Erythroblast (primary cell): ENCODE results near the gene LHX2.

Source experiments
- DNase-seq, 2 experiments: peaks; one replicate each; lab custom pipeline; 2025; lab: John Stamatoyannopoulos, UW
- GATA1 ChIP-seq: IDR thresholded peaks from 2 replicates; pipeline ENCODE4 v1.6.1; 2011; ENCODE audit warnings: low read depth, mild to moderate bottlenecking, control low read depth, low read length, moderate library complexity
- POLR2A ChIP-seq: IDR thresholded peaks from 2 replicates; pipeline ENCODE4 v1.6.1; 2011; ENCODE audit warnings: mild to moderate bottlenecking, low read length

The LHX2 gene

GRCh38 chr9:124021385-124021769 lies 9.8 kb downstream of the LHX2 start:
- no peak for DNase-seq
- no peak for TF ChIP-seq GATA1
- no peak for TF ChIP-seq POLR2A

- no peak for TF ChIP-seq GATA1
- TF ChIP-seq POLR2A: no peak
- no peak for DNase-seq
Observed at GRCh38 chr9:124022201-124023121, 10.9 kb downstream of the LHX2 start.

- no peak for DNase-seq
- TF ChIP-seq POLR2A (no peak), GATA1 (no peak)
Observed at GRCh38 chr9:124024107-124024506, 12.5 kb downstream of the LHX2 start.

DNA sequence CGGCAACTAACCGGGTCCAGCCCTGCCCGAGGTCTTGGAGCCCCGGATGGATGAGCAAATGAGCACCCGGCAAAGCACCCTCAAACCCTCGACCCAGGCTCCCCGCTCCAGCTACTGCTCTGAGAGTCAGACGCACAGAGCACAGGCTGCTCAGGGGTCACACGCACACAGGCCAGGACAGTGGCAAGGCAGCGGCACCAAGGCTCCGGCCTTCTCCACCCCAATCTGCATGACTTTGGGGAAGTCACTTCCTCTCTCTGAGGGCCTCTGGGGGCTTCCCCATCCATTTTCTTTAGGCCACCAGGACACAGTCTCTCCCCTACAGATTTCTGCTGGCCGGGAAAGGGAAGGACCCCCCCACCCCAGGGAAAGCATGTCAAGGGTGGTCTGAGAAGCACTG lies 18.0 kb downstream of the LHX2 start:
- DNase-seq: no peak
- TF ChIP-seq POLR2A (no peak), GATA1 (no peak)

DNA sequence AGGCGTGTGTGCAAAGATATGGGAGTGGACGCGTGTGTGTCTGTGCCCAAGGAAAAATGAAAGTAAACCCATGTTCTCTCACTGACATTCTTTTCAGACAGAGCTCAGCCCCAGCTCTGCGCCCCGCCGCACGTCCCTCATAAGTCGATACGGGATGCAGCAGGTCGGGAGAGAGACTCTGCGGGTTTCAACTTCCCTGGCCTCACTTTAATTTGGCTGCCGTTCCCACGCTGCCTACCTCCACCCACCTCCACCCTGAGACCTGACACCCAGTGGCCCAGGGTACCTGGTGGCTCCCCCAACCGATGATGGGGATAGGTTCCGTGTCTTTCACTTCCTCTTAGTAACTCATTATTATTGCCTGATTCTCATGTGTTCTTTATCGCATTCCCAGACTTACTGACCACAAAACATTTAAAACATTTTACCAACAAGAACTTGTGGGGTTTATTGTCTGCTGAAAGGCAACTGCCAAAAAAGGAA lies 19.4 kb downstream of the LHX2 start:
- no peak for DNase-seq

DNA sequence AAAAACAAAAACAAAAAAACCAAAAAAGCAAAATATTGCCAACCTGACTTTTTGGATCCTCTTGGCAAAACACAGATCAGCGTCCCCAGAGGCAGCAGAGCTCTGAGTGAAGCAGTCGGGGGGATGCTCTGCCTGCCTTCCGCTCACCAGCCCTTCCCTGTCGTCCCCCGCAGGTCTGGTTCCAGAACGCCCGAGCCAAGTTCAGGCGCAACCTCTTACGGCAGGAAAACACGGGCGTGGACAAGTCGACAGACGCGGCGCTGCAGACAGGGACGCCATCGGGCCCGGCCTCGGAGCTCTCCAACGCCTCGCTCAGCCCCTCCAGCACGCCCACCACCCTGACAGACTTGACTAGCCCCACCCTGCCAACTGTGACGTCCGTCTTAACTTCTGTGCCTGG lies 20.7 kb downstream of the LHX2 start:
- TF ChIP-seq POLR2A: no peak
- TF ChIP-seq GATA1: no peak
- DNase-seq: no peak

More for the DNA sequence above, 19.4 kb downstream of the LHX2 start:
- no peak for TF ChIP-seq GATA1
- TF ChIP-seq POLR2A: no peak

- TF ChIP-seq GATA1 (no peak), POLR2A (no peak)
- DNase-seq: no peak
Observed at GRCh38 chr9:124033348-124033747, 21.8 kb downstream of the LHX2 start.

GRCh38 chr9:124033967-124034366 lies 22.4 kb downstream of the LHX2 start:
- no peak for DNase-seq
- no peak for TF ChIP-seq GATA1
- no peak for TF ChIP-seq POLR2A

DNA sequence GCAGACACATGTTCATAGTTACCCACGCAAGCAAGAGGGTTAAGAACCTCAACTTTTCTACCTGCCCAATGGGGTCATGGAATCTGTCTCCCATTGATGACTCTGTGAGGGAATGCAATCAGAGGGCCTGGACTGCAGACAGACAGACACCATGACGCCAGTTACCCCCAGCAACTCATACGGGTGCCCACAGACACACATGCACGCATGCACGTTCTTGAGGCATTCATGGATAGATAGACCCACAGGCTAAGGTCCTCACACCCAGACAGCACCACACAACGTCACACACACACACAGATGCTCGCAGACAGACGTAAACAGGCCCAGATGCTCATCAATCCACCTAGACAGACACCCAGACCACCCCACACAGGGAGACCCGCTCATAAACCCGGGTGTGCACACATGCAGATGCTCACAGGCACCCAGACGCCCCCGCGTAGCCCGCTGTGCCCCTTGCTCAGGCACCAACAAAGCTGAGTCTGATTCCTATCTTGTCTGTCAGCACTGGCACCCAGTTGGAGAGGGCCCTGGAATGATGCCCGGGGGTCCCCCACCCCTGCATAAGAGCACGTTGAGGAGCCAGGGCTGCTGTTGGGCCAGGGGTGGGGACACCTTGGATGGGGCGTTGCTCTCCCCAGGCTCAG lies 23.6 kb downstream of the LHX2 start:
- DNase-seq: no peak
- TF ChIP-seq GATA1: no peak
- TF ChIP-seq POLR2A: no peak

GRCh38 chr9:124036578-124036977 lies 25.0 kb downstream of the LHX2 start:
- TF ChIP-seq POLR2A (no peak), GATA1 (no peak)
- DNase-seq: no peak

DNA sequence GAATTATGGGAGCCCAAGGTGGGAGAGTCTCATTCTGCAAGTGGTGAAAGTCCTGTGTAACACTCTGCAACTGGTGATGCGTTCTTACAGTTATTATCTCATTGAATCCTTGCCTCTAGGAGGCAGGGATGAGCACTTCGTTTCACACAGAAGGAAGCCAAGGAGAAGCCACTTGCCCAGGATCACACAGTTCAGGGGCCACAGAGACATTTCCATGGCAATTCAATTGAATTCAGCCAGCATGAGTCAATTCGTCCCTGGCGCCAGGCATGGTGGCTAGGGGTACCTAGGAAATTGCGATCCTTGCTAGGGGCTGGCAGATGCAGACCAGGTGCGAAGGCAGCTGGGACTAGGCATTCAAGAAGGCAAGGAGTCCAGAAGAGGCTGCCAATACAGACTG lies 26.2 kb downstream of the LHX2 start:
- TF ChIP-seq POLR2A (no peak), GATA1 (no peak)

GRCh38 chr9:124038239-124038638 lies 26.7 kb downstream of the LHX2 start:
- no peak for DNase-seq
- TF ChIP-seq POLR2A (no peak), GATA1 (no peak)

More for the DNA sequence above, 26.2 kb downstream of the LHX2 start:
- DNase-seq: no peak

GRCh38 chr9:124038790-124039633 lies 27.4 kb downstream of the LHX2 start:
- TF ChIP-seq POLR2A (no peak), GATA1 (no peak)
- DNase-seq: no peak
